CD4-positive, CD25-positive, alpha-beta regulatory T cell (primary cell): Measurements from ENCODE around the gene ZNF71. TPM values are rescaled to one million over a fixed set of nuclear protein-coding genes. Genes with fewer than 3 reads are reported as not detected.

Experiments used
- ATAC-seq, 2 donors: fragments of 150-1000 bp; cut with Tn5 transposase; one replicate each; pipeline ENCODE4 v1.10.0; 2021; ENCODE audit warnings: low read depth in 2 of 2, moderate number of reproducible peaks in 2 of 2, moderate library complexity in 1 of 2
- DNase-seq, 3 donors: peaks; one replicate each; pipeline versions ENCODE4 v3.0.0 to v3.0.0-alpha.2; 2012 to 2022; ENCODE audit warnings: mixed read lengths in 1 of 3
- H3K27ac ChIP-seq: one replicate; pipeline ENCODE4 v1.7.0; 2013; ENCODE audit warnings: mild to moderate bottlenecking, low read length; ENCODE audit not compliant: insufficient read depth, poor library complexity, severe bottlenecking
- H3K27me3 ChIP-seq: one replicate; pipeline ENCODE4 v1.7.0; 2013; ENCODE audit warnings: low read length; ENCODE audit not compliant: control insufficient read depth, insufficient read depth
- H3K36me3 ChIP-seq: one replicate; pipeline ENCODE4 v1.7.0; 2013; ENCODE audit warnings: mild to moderate bottlenecking, low read length, moderate library complexity; ENCODE audit not compliant: control insufficient read depth, insufficient read depth
- H3K4me1 ChIP-seq: 2 replicates; pipeline ENCODE4 v1.7.0; 2013; ENCODE audit warnings: mild to moderate bottlenecking, low read length; ENCODE audit not compliant: insufficient read depth, control insufficient read depth, poor library complexity, severe bottlenecking
- H3K4me3 ChIP-seq: one replicate; pipeline ENCODE4 v1.7.0; 2013; ENCODE audit warnings: low read depth, mild to moderate bottlenecking, low read length, moderate library complexity
- H3K9me3 ChIP-seq, 2 experiments: 1 replicate in 1 of 2; 2 replicates in 1 of 2; pipeline ENCODE4 v1.7.0; 2013; ENCODE audit warnings: low read length in 2 of 2, mild to moderate bottlenecking in 1 of 2, moderate library complexity in 1 of 2; ENCODE audit not compliant: control insufficient read depth in 2 of 2
- H3K27ac Mint-ChIP-seq, 3 donors: one replicate each; pipeline ENCODE4 v1.8.0; 2020 to 2022; ENCODE audit warnings: mild to moderate bottlenecking in 3 of 3, mixed read lengths in 3 of 3, moderate library complexity in 2 of 3
- H3K27me3 Mint-ChIP-seq: one replicate; pipeline ENCODE4 v1.8.0; 2022; ENCODE audit warnings: mild to moderate bottlenecking, mixed read lengths
- H3K36me3 Mint-ChIP-seq: one replicate; pipeline ENCODE4 v1.8.0; 2020; ENCODE audit warnings: mixed read lengths
- H3K4me1 Mint-ChIP-seq, 4 donors: one replicate each; pipeline ENCODE4 v1.8.0; 2020 to 2022; ENCODE audit warnings: mixed read lengths in 4 of 4, mild to moderate bottlenecking in 1 of 4
- H3K4me3 Mint-ChIP-seq, 4 donors: one replicate each; pipeline ENCODE4 v1.8.0; 2020 to 2022; ENCODE audit warnings: mild to moderate bottlenecking in 4 of 4, mixed read lengths in 4 of 4, moderate library complexity in 3 of 4
- H3K9me3 Mint-ChIP-seq, 7 donors: one replicate each; pipeline ENCODE4 v1.8.0; 2020 to 2022; ENCODE audit warnings: mixed read lengths in 7 of 7, mild to moderate bottlenecking in 3 of 7, moderate library complexity in 2 of 7
- polyA plus RNA-seq, 4 donors: library from polyadenylated mRNA; unstranded; fragments of 300-500 nt; fragmentation: Illumina TruSeq; gene quantifications; one replicate each; pipeline ENCODE4 v1.2.3, GENCODE V29; 2021
- total RNA-seq: library from RNA; stranded (reverse); gene quantifications from one replicate; pipeline ENCODE4 v1.2.3, GENCODE V29; 2022

ZNF71 gene
- total and polyA plus RNA-seq, 5 donors from 2014 or later: 3.3 to 11.4 (median 9.8) TPM

DNA sequence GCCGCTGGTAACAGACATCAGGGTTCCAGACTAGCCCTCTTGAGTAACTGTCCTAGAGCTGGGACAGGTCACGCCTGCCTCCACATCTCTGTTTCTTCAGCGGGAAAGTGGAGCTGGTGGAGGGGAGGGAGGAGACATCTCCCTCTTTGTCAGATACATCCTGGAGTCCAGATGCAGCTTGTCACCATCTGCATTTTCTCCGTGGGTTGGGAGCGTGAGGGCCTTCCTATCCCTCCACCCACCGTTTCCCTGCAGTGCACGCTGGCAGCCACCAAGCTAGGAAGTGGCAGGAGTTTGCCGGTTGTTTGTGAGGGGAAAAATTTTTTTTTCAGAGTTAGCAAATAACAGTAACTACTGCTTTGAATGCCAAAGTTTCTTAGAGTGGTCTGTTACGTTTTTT is 27.9 kb downstream of the ZNF71 start:
- Histone ChIP-seq H3K4me3 (no peak overlapping the region), H3K4me1 (no peaks in the 10 kb centered on the region), H3K36me3 (peaks cover 21% of the 10 kb centered on the region), H3K9me3 (peaks cover 41 to 94% of the 10 kb centered on the region in 2 experiments), H3K27ac (no peak overlapping the region), H3K27me3 (no peaks in the 10 kb centered on the region)
- Mint-ChIP-seq H3K9me3 (peaks cover 1 to 66% (median 29%) of the 10 kb centered on the region in 7 donors), H3K27me3 (no peaks in the 10 kb centered on the region), H3K4me1 (peaks cover 0 to 2% (median 0%) of the 10 kb centered on the region in 4 donors), H3K36me3 (peaks cover 34% of the 10 kb centered on the region), H3K4me3 (no peak overlapping the region), H3K27ac (no peak overlapping the region)
- no peak for ATAC-seq
- no peak for DNase-seq

DNA sequence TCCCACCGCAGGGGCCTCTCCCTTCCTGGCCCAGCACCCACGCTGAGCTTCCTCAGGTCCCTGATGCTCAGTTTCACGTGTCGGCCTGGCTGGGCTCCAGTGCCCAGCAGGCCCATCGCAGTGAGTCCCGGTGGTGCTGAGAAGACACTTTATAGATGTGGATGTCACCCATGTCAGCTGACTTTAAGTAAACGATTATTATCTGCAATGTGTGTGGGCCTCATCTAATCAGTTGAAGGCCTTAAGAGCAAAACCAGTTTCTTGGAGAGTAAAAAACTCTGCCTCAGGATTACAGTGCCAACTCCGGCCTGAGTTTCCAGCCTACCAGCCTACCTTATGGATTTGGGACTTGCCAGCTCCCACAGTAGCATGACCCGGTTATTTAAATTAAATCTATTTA is 30.6 kb downstream of the ZNF71 start:
- H3K4me3 Mint-ChIP-seq: no peak overlapping the region
- peaks cover 35 to 95% of the 10 kb centered on the region in 2 experiments for H3K9me3 ChIP-seq
- no peak for ATAC-seq
- no peak overlapping the region for H3K4me3 ChIP-seq
- DNase-seq: no peak
- peaks cover 17% of the 10 kb centered on the region for H3K36me3 ChIP-seq
- no peaks in the 10 kb centered on the region for H3K27me3 ChIP-seq
- no peaks in the 10 kb centered on the region for H3K27me3 Mint-ChIP-seq
- peaks cover 2 to 69% (median 24%) of the 10 kb centered on the region in 7 donors for H3K9me3 Mint-ChIP-seq
- H3K36me3 Mint-ChIP-seq: peaks cover 26% of the 10 kb centered on the region
- H3K4me1 ChIP-seq: no peaks in the 10 kb centered on the region
- no peak overlapping the region for H3K27ac Mint-ChIP-seq
- no peak overlapping the region for H3K27ac ChIP-seq
- peaks cover 0 to 2% (median 0%) of the 10 kb centered on the region in 4 donors for H3K4me1 Mint-ChIP-seq

DNA sequence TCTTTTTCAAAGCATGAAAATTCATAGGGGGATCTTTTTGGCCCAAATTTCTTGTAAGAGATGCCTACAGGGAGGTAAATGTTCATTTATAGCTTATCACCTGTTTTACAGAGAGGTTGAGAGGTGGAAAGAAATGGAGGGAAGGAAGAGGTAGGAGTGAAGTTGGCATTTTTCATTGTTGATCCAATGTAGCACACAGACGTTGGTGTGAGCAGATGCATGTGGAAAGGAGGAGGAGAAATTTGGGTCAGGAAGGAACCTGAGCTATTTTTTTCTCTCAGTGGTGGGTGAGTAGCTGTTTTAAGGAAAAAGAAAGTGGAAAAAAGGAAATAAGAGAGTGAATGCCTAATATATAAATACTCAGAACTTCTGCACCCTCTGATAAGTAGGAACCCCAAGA is 37.9 kb downstream of the ZNF71 start:
- ATAC-seq (no peak), DNase-seq (no peak)
- no peak overlapping the region for H3K4me3 ChIP-seq
- no peaks in the 10 kb centered on the region for H3K36me3 ChIP-seq
- H3K4me1 ChIP-seq: no peaks in the 10 kb centered on the region
- Mint-ChIP-seq H3K36me3 (peaks cover 3% of the 10 kb centered on the region), H3K4me1 (no peaks in the 10 kb centered on the region), H3K27ac (no peak overlapping the region), H3K27me3 (no peaks in the 10 kb centered on the region), H3K9me3 (peaks cover 0 to 75% (median 32%) of the 10 kb centered on the region in 7 donors), H3K4me3 (no peak overlapping the region)
- no peak overlapping the region for H3K27ac ChIP-seq
- peaks cover 23 to 85% of the 10 kb centered on the region in 2 experiments for H3K9me3 ChIP-seq
- no peaks in the 10 kb centered on the region for H3K27me3 ChIP-seq

DNA sequence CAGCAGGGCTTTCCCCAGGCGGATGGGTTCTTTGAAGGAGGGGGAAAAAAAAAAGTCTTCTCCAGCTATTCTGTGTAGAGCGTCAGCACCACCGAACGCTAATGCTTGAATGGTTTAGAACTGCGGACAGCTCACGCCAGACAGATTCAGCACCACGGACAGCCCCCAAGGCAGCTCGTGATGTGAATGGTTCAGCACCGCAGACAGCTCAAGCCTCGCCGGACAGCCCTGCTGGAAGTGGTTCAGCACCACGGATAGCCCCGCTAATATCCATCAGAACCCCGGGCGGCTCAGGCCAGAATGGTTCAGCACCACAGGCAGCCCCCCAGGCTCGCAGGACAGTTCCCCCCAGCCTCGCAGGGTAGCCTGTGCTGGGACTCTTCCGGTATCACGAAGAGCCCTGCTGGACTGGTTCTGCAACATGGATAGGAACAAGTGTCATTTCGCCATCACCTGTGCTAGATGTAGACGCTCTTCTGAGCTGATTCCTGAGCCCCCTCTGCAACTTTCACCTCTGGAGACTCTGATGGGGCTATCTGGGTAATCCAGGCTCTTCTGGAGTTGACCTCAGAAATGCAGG is 43.0 kb downstream of the ZNF71 start:
- no peaks in the 10 kb centered on the region for H3K4me1 ChIP-seq
- peak in 1 of 3 donors; percentile 27 for DNase-seq
- H3K9me3 Mint-ChIP-seq: peaks cover 4 to 58% (median 16%) of the 10 kb centered on the region in 7 donors
- no peaks in the 10 kb centered on the region for H3K36me3 ChIP-seq
- H3K4me3 Mint-ChIP-seq: no peak overlapping the region
- H3K36me3 Mint-ChIP-seq: peaks cover 3% of the 10 kb centered on the region
- ATAC-seq: no peak
- no peaks in the 10 kb centered on the region for H3K27me3 ChIP-seq
- peak overlapping the region in 1 of 3 donors; percentile 56 for H3K27ac Mint-ChIP-seq
- no peaks in the 10 kb centered on the region for H3K4me1 Mint-ChIP-seq
- H3K27me3 Mint-ChIP-seq: no peaks in the 10 kb centered on the region
- peaks cover 35 to 73% of the 10 kb centered on the region in 2 experiments for H3K9me3 ChIP-seq
- no peak overlapping the region for H3K4me3 ChIP-seq
- no peak overlapping the region for H3K27ac ChIP-seq

DNA sequence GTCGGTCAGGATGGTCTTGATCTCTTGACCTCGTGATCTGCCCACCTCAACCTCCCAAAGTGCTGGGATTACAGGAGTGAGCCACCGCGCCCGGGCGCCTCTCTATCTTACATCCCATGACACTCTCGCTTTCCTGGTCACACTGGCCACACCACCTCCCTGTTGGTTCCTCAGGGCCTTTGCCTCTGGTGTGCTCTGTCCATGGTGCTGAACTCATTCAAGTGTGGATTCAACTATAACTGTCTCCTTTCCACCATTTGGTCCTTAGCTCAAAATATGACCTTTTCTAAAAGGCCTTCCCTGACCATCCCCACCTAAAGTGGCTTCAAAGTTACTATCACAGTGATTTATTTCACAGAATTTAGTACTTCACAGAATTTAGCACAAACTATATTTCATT is 44.1 kb downstream of the ZNF71 start:
- H3K27ac ChIP-seq: no peak overlapping the region
- H3K27me3 ChIP-seq: no peaks in the 10 kb centered on the region
- H3K4me3 ChIP-seq: no peak overlapping the region
- peaks cover 4% of the 10 kb centered on the region for H3K27me3 Mint-ChIP-seq
- ATAC-seq (no peak), DNase-seq (no peak)
- no peaks in the 10 kb centered on the region for H3K36me3 ChIP-seq
- H3K9me3 ChIP-seq: peaks cover 33 to 75% of the 10 kb centered on the region in 2 experiments
- H3K9me3 Mint-ChIP-seq: peaks cover 4 to 56% (median 14%) of the 10 kb centered on the region in 7 donors
- no peaks in the 10 kb centered on the region for H3K4me1 Mint-ChIP-seq
- no peak overlapping the region for H3K4me3 Mint-ChIP-seq
- no peak overlapping the region for H3K27ac Mint-ChIP-seq
- H3K36me3 Mint-ChIP-seq: peaks cover 3% of the 10 kb centered on the region
- no peaks in the 10 kb centered on the region for H3K4me1 ChIP-seq

DNA sequence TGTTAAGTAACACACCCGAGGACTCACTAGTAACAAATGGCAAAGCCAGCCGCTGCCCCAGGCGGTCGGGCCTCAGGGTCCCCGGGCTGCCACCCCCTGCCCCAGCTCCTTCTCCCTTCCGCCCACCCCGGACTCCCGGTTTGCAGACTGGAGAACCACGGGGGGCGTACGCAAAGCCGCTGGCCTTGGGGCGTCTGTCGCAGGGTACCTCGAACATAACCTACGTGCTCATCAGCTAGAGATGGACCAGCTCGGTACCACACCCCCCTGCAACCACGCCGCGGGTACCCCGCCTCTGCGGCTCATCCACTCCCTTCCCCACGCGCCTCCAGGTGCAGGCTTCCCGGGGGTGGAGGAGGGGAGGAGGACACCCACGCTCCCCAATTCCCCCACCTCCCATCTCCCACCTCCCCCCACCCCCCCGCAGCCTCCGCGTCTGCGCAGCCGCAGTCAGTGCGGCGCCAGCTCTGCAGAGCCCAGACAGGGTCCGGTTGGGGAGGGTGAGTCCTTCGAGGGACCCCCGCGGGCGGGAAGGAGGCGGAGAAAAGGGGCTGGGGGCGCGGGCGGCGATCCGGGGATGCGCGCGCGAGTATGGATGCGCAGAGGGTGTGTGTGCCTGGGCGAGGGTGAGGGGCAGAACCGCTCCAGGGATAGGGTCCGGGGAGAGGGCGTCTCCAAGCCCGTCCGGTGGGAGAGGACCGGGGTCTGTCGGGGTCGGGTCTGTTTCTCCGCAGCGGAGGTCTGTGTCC is 47.8 kb downstream of the ZNF71 start, which contains the start of gene SMIM17:
Gene SMIM17 (plus strand): TSS at position 449 of the 749 bp plus-strand sequence. CDS start 2,509 bp downstream, outside the sequence.
- H3K27ac Mint-ChIP-seq: no peak within 1 kb of the TSS
- peaks cover 12 to 60% (median 23%) of the 10 kb centered on the region in 7 donors for H3K9me3 Mint-ChIP-seq
- H3K4me3 Mint-ChIP-seq: no peak within 1 kb of the TSS
- peaks cover 3% of the 10 kb centered on the region for H3K36me3 Mint-ChIP-seq
- H3K9me3 ChIP-seq: peaks cover 40 to 74% of the 10 kb centered on the region in 2 experiments
- no peak within 1 kb of the TSS for H3K27ac ChIP-seq
- peaks cover 4% of the 10 kb centered on the region for H3K27me3 Mint-ChIP-seq
- no peaks in the 10 kb centered on the region for H3K27me3 ChIP-seq
- H3K4me1 Mint-ChIP-seq: no peaks in the 10 kb centered on the region
- no peaks in the 10 kb centered on the region for H3K4me1 ChIP-seq
- ATAC-seq (no peak), DNase-seq (no peak)
- H3K4me3 ChIP-seq: no peak within 1 kb of the TSS
- no peaks in the 10 kb centered on the region for H3K36me3 ChIP-seq

DNA sequence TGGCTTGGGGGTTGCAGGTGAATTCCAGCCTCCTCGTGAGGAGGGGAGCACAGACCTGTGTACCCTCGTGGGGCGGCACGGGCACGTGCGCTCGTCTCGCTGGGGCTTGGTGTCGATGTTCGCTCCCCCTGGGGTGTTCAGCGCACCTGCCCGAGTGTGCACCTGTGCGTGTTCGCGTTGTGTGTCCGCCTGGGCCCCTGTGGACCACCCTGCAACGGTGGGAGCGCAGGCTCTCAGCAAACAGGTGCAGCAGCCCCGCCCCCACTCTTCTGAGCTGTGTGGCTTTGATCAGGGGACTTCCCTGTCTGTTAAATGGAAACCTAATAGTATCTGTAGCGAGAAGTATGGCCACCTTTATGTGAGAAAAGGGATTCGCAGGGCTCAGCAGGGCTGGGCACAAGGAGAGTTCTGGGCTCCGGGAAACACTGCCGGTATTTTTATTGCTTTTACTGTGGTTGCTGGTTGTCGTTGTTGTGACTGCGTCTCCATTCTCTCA is 48.4 kb downstream of the ZNF71 start:
- peaks cover 12 to 64% (median 24%) of the 10 kb centered on the region in 7 donors for H3K9me3 Mint-ChIP-seq
- H3K27me3 Mint-ChIP-seq: peaks cover 4% of the 10 kb centered on the region
- H3K27ac ChIP-seq: no peak overlapping the region
- H3K4me3 ChIP-seq: no peak overlapping the region
- H3K4me1 ChIP-seq: no peaks in the 10 kb centered on the region
- no peak overlapping the region for H3K27ac Mint-ChIP-seq
- H3K4me3 Mint-ChIP-seq: no peak overlapping the region
- no peak for DNase-seq
- peaks cover 4% of the 10 kb centered on the region for H3K36me3 Mint-ChIP-seq
- peaks cover 38 to 72% of the 10 kb centered on the region in 2 experiments for H3K9me3 ChIP-seq
- H3K27me3 ChIP-seq: no peaks in the 10 kb centered on the region
- no peak for ATAC-seq
- H3K4me1 Mint-ChIP-seq: no peaks in the 10 kb centered on the region
- no peaks in the 10 kb centered on the region for H3K36me3 ChIP-seq
